Activated naive CD4-positive, alpha-beta T cell (primary cell): ENCODE results near the gene FSIP1.

Experiments
- DNase-seq, 4 experiments: peaks; one replicate each; lab custom pipeline; 2025; lab: John Stamatoyannopoulos, UW

The FSIP1 gene

GRCh38 chr15:39720081-39720480, 62.6 kb downstream of the FSIP1 start:
- no peak for DNase-seq

DNA sequence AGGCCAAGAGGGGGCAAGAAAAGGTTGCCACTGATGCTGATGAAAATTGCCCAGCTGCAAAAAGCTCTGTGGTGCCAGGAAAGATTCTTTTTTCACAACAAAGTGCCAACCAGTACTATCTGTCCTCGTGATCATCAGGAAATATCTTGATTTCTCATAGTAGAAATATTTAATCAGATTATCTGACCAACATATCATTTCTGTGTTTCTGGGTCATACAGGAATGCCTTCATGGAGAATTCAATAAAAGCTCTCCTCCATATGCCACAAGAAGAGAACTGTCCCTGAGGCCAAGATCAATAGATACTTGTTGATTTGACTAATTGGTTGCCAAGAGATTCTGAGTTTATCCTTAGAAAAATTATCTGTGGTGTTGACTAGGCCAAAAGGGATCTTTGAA, 63.5 kb downstream of the FSIP1 start:
- no peak for DNase-seq

DNA sequence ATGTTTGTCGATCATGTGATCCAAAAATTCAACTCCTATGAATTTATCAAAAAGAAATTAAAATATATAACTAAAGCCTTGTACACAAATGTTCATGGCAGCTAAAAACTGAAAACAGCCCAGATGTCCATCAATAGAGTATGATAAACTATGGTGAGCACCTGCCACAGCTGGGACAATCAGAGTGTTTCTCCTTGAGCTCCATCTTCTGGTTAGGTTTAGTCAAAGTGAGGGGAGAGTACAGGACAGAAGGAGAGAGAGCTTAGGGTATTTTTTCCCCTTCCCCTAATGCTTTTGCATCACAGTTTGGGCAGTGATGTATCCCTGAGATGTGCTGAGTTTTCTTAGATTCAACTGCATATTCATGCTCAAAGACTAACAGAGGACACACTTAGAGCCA, 65.5 kb downstream of the FSIP1 start:
- DNase-seq, result no peak

- no peak for DNase-seq
Measured at GRCh38 chr15:39714251-39714650, 68.4 kb downstream of the FSIP1 start.

DNA sequence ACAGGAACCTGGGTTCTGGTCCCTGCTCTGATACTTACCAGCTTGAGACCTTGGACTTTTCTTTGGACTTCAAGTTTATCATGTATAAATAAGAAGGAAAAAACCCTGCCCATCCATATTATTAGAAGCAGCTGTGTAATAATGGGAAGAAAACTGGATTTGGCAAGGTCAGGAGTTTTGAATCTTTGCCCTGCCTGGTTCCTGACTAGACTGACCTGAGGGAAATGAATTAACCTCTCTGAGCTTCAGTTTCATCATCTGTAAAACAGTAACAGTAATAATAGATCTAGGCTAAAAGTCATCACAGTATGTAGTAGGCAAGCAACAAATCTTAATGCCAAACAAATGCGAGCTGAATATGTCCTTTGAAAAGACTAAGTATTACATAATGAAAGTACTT, 68.8 kb downstream of the FSIP1 start:
- no peak for DNase-seq

DNA sequence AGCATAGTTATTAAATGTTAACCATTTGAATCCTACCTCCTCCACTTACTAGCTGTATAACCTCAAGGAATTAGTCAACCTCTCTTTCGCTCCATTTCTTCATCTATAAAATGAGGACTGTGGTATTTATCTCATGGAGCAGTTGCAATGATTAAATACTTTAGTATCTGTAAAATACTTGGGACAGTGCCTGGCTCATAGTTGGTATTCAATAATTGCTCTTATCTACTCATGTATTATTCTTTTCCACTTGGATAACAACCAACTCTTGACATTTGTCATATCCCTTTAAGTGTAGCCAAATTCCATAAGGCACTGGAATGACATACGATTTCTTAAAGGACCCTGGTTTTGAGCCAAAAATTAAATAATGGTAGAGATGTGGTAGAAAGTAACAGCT, 72.0 kb downstream of the FSIP1 start:
- no peak for DNase-seq

DNA sequence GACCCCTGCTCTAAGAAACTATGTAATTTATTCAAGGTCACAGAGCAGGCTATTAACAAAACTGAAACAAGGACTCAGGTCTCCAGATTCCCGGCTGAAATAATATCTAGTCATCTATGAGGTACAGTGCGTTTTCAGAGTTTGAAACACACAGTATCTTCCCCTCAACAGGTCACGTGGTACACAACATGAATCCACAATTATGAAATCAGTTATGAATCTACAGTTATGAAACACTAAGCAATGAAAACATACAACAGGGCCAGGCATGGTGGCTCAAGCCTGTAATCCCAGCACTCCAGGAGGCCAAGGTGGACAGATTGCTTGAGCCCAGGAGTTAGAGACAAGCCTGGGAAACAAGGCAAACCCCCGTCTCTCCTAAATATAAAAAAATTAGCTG, 72.7 kb downstream of the FSIP1 start:
- DNase-seq, result no peak

DNA sequence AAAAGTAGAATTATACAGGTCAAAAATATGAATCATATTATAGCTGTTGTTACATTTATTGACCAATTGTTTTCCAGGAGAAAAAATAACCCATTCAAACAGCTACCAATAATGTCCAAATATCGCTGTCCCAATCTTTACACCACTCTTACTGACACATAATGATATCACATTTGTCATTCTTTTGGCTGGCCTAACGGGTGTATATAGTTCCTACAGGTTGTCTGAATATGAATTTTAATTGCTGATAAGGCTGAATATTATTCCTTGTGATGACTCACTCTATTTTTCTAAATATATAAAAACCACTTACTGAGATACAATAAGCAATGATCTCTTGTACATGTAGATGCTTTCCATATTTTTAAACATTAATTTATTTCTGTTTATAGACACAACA, 76.4 kb downstream of the FSIP1 start:
- no peak for DNase-seq

DNA sequence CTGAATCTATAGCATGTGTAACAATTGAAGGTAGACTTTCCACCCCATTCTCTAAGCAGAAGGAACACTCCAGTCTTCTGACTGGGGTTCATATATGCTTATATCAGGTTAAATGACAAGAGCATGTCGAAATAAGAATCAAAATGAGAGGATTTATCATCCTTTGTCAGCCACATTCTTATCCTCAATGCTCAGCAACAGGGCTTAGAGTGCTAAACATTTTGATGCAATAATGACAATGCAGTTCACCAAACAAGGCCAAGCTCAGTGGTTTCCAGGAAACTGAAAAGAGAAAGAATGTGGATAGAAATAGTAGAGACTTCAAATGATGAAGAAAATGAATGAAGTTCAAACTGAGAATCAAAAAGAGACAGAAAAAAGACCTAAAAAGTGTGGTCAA, 78.0 kb downstream of the FSIP1 start:
- DNase-seq, result no peak

GRCh38 chr15:39704235-39704634, 78.4 kb downstream of the FSIP1 start:
- no peak for DNase-seq

DNA sequence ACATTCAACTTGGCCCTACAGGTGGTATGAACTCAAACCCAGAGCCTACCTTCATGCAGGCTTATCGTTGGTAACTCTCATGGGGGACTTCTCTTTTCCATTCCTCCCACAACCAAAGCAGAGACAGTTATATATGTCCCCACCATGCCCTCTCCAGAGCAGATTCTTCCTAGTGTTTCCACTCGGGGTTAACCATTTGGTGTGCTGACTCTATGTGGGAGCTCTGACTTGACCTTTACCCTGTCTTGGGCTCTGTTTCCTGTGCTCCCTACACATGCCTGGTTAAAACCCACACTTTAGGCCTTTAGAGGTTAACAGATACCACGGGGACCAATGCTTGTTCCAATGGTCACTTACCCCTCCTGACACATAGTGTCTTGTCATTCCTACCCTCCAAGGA, 80.7 kb downstream of the FSIP1 start:
- DNase-seq, result no peak

GRCh38 chr15:39700375-39700700, 82.3 kb downstream of the FSIP1 start:
- DNase-seq, result no peak

GRCh38 chr15:39699516-39700374, 82.9 kb downstream of the FSIP1 start:
- no peak for DNase-seq

GRCh38 chr15:39698444-39699390, 83.9 kb downstream of the FSIP1 start:
- no peak for DNase-seq

GRCh38 chr15:39697509-39697908, 85.1 kb downstream of the FSIP1 start:
- no peak for DNase-seq

- DNase-seq, result no peak
Measured at GRCh38 chr15:39695793-39696192, 86.8 kb downstream of the FSIP1 start.

- DNase-seq, result no peak
Measured at GRCh38 chr15:39692356-39693327, 90.0 kb downstream of the FSIP1 start.

GRCh38 chr15:39690881-39691634, 91.6 kb downstream of the FSIP1 start:
- no peak for DNase-seq

GRCh38 chr15:39687965-39688364, 94.7 kb downstream of the FSIP1 start:
- DNase-seq, result no peak

DNA sequence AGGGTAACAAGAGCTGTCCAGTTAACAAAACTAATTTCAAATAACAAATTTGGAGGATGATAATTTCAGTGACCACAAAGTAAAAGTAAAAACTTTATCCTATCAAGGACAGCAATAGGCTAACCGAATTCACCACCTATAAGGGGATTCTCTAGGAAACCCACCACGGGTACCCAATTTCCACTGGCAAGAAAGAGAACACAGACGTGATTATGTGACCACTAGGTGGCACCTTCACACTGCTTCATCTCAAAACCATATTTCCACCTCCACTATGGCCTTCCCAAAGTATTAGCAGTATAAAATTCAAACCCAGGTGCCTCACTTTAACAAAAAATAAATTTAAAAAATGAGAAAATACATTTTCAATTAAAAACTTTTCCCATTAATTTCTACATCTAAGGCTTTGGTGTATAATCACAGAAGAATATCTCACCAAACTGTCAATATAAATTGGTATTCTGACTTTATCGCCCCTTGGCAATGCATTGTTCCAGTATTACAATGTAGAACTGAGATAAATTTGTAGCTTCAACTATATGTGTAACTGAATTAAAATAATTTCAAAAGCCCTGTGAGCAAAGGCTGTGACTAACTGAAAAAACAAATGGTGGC, 96.5 kb downstream of the FSIP1 start:
- no peak for DNase-seq

- DNase-seq, result no peak
Measured at GRCh38 chr15:39685367-39685766, 97.3 kb downstream of the FSIP1 start.
